KMS-11 (cell line): ENCODE measurements around the gene WFDC5.

Experiments used
- H2AFZ ChIP-seq: fragments of 200-600 bp; sonication (generic); 2 replicates; pipeline ENCODE4 v1.6.1; 2016; ENCODE audit warnings: antibody characterized with exemption, mixed run types, low read depth
- H3K27ac ChIP-seq: fragments of 200-600 bp; sonication (generic); 2 replicates; pipeline ENCODE4 v1.6.1; 2016; ENCODE audit warnings: mild to moderate bottlenecking, mixed run types
- H3K27me3 ChIP-seq: fragments of 200-600 bp; sonication (generic); 2 replicates; pipeline ENCODE4 v1.6.1; 2017; ENCODE audit warnings: mild to moderate bottlenecking, low read depth, mixed run types, moderate library complexity; ENCODE audit not compliant: insufficient read depth
- H3K36me3 ChIP-seq: fragments of 200-600 bp; sonication (generic); 2 replicates; pipeline ENCODE4 v1.6.1; 2017; ENCODE audit warnings: mild to moderate bottlenecking, mixed run types; ENCODE audit not compliant: insufficient read depth
- H3K4me1 ChIP-seq: fragments of 200-600 bp; sonication (generic); 2 replicates; pipeline ENCODE4 v1.6.1; 2016; ENCODE audit warnings: mild to moderate bottlenecking, low read depth, mixed run types; ENCODE audit not compliant: poor library complexity, severe bottlenecking
- H3K4me2 ChIP-seq: fragments of 200-600 bp; sonication (generic); 2 replicates; pipeline ENCODE4 v1.7.0; 2016; ENCODE audit warnings: mild to moderate bottlenecking, mixed run types
- H3K4me3 ChIP-seq: fragments of 200-600 bp; sonication (generic); IDR thresholded peaks from 2 replicates; pipeline ENCODE4 v1.6.1; 2017; ENCODE audit warnings: low read depth, low read length, mixed read lengths; ENCODE audit not compliant: insufficient read depth
- H3K79me2 ChIP-seq: fragments of 200-600 bp; sonication (generic); 2 replicates; pipeline ENCODE4 v1.6.1; 2016; ENCODE audit warnings: low read depth, mixed run types; ENCODE audit not compliant: insufficient read depth
- H3K9ac ChIP-seq: fragments of 200-600 bp; sonication (generic); 2 replicates; pipeline ENCODE4 v1.6.1; 2016; ENCODE audit warnings: mild to moderate bottlenecking, mixed run types
- H4K20me1 ChIP-seq: fragments of 200-600 bp; sonication (generic); 2 replicates; pipeline ENCODE4 v1.6.1; 2016; ENCODE audit warnings: mild to moderate bottlenecking, mixed run types; ENCODE audit not compliant: insufficient read depth
- TF ChIP-seq, protein P1 (sequence below): fragments of 200-600 bp; sonication (generic); conservative IDR thresholded peaks from 2 replicates; pipeline ENCODE4 v1.6.1; 2017; ENCODE audit warnings: low read depth, mild to moderate bottlenecking, antibody characterized with exemption, low read length, moderate library complexity, mixed read lengths

The WFDC5 gene

DNA sequence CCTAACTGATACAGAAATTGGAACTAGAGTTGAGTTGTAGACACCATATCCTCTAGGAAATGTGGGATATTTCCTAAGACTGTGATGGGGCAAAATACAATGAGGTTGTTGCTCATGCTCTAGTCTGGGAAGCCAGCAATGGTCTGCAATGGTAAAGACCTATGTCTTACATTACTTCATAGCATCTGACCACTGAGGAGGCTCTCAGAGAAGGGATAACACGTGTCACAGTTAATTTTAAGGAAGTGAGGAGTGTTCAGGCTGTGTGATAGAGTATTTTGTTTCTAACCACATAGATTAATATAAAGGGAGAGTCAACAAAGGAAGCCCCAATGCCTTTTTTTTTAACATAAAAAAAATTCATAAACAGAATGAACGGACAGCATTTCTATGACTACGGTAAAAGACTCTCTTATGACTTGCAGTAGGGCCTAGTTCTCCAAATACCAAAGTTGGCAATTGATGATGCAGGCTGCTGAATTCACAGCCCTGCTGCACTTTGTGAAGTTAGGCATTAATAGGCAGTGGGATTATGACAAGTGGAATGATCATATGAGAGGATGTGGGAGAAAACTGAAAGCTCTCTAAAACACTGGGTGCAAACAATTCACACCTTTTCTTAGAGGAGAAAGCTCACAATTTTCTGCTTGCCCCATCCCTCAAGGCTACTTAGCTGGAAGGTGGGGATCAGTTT is 27.7 kb downstream of the WFDC5 start:
- no peak overlapping the region for H3K4me2 ChIP-seq
- no peaks in the 10 kb centered on the region for H3K36me3 ChIP-seq
- TF ChIP-seq, protein P1, sequence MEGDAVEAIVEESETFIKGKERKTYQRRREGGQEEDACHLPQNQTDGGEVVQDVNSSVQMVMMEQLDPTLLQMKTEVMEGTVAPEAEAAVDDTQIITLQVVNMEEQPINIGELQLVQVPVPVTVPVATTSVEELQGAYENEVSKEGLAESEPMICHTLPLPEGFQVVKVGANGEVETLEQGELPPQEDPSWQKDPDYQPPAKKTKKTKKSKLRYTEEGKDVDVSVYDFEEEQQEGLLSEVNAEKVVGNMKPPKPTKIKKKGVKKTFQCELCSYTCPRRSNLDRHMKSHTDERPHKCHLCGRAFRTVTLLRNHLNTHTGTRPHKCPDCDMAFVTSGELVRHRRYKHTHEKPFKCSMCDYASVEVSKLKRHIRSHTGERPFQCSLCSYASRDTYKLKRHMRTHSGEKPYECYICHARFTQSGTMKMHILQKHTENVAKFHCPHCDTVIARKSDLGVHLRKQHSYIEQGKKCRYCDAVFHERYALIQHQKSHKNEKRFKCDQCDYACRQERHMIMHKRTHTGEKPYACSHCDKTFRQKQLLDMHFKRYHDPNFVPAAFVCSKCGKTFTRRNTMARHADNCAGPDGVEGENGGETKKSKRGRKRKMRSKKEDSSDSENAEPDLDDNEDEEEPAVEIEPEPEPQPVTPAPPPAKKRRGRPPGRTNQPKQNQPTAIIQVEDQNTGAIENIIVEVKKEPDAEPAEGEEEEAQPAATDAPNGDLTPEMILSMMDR: no peak
- H3K79me2 ChIP-seq: no peaks in the 10 kb centered on the region
- no peak overlapping the region for H3K4me3 ChIP-seq
- no peak overlapping the region for H3K27ac ChIP-seq
- no peak overlapping the region for H2AFZ ChIP-seq
- H3K4me1 ChIP-seq: no peaks in the 10 kb centered on the region
- H3K9ac ChIP-seq: no peak overlapping the region
- H3K27me3 ChIP-seq: no peaks in the 10 kb centered on the region
- no peaks in the 10 kb centered on the region for H4K20me1 ChIP-seq

DNA sequence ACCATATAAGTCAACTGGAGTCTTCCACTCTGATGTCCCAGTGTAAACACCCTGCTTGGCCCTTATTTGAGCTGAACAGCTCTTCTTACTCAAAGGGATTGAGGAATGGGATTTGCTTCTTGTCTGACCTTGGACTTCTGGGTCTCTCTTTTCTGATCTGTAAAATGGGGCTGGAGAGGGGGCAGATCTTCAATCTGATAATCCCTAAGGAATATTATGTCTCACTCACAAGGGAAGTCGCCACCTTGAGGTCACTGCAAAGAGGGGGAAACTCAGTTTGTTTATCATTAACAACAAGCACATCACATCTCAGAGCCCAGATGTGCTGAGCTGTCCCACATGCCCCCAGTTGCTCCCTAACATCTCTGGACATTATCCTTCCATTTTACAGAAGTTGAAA is 29.1 kb downstream of the WFDC5 start:
- H2AFZ ChIP-seq: no peak overlapping the region
- H3K36me3 ChIP-seq: 0 out of 2 replicates have a peak, but pooled peaks cover 4% of the 10 kb centered on the region
- no peak overlapping the region for H3K4me3 ChIP-seq
- no peaks in the 10 kb centered on the region for H3K27me3 ChIP-seq
- H3K4me2 ChIP-seq: no peak overlapping the region
- H3K79me2 ChIP-seq: no peaks in the 10 kb centered on the region
- H3K27ac ChIP-seq: no peak overlapping the region
- H4K20me1 ChIP-seq: no peaks in the 10 kb centered on the region
- H3K4me1 ChIP-seq: peaks cover 4% of the 10 kb centered on the region
- H3K9ac ChIP-seq: no peak overlapping the region
- TF ChIP-seq, protein P1: no peak

DNA sequence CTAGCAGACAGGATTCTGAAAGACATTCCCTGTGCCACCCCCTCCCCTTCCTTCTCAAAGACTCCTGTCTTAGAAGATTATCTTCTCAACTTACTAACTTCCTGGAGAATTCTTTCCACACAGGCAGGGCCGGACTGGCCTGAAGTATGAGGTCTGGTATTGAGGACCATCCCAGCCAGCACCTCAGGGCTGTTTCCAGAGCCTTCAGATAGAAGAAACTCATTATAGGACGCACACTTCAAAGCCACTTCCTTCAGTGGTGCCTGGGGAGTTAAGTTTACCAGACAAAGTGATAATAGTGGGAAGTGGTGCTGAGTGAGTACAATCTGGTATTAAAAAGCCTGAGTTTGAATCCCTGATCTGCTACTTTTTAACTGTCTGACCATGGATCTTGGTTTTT is 29.7 kb downstream of the WFDC5 start:
- Histone ChIP-seq H3K4me2 (no peak overlapping the region), H3K4me1 (peaks cover 10% of the 10 kb centered on the region), H4K20me1 (no peaks in the 10 kb centered on the region), H3K36me3 (0 out of 2 replicates have a peak, but pooled peaks cover 4% of the 10 kb centered on the region), H3K27ac (no peak overlapping the region), H3K4me3 (no peak overlapping the region), H3K27me3 (no peaks in the 10 kb centered on the region), H3K9ac (no peak overlapping the region), H2AFZ (no peak overlapping the region), H3K79me2 (no peaks in the 10 kb centered on the region)
- TF ChIP-seq, protein P1: no peak

DNA sequence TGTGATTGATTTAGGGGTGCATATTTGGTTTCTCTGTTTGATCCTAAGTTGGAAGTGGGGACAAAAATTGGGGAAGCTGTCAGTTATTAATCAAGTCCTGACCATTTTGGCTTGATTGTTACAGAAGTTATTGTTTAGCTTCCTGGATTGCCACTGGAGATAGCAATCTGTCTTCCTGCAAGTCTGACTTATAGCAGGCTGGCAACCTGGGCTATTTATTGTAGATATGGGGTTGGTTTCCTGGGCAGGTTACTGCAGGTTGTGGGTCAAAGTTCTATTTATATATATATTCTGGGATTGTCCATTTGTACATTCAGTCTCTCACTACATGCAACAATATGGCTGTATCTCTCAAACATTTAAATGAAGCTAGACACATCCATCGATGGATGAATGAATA is 31.8 kb downstream of the WFDC5 start:
- H3K27ac ChIP-seq: no peak overlapping the region
- H3K9ac ChIP-seq: no peak overlapping the region
- H3K79me2 ChIP-seq: no peaks in the 10 kb centered on the region
- no peaks in the 10 kb centered on the region for H3K27me3 ChIP-seq
- no peak overlapping the region for H2AFZ ChIP-seq
- TF ChIP-seq, protein P1: no peak
- H3K4me3 ChIP-seq: no peak overlapping the region
- H3K4me2 ChIP-seq: no peak overlapping the region
- no peaks in the 10 kb centered on the region for H4K20me1 ChIP-seq
- H3K36me3 ChIP-seq: 0 out of 2 replicates have a peak, but pooled peaks cover 4% of the 10 kb centered on the region
- peaks cover 10% of the 10 kb centered on the region for H3K4me1 ChIP-seq
